Stimulated activated CD4-positive, alpha-beta T cell treated with anti-CD3 and anti-CD28 coated beads, Interleukin-4, amount 100 ng/mL, for 48 hours (primary cell): ENCODE results near the gene TDRD7.

ENCODE experiments used
- DNase-seq, 2 donors: peaks; one replicate each; pipeline ENCODE4 v3.0.0-alpha.2; 2020; ENCODE audit warnings: low read depth in 2 of 2

TDRD7 gene

DNA sequence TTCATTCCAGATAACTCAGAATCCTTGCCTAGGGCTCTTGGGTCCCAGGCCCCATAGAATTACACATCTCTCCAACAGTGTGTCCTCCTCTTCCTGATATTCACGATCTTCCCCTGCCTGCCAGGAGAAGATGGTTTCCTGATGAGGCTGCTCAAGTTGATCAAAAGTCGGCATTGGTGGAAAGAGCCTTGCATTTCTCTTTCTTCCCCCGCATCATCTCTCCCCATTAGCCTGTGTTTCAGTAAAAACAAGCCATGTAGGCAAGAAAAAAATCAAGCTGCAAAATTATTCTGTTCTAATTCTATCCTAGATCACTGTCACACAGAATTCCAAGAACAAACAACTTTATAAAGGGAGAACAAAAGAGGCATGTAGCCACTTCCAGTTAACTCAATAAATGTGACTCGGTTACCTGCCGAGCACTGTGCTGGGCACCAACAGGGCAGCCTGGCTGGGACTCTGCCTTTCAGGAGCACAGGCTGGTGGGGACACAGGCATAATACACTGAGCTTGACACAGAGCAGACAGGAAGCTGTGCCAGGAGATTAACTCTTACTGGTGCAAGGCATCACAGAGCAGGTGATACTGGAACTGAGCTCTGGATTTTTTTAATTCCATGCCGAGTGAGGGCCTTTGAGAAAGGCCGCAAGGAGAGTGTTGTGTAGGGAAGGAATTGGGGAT lies 115.1 kb downstream of the TDRD7 start:
- no peak for DNase-seq

DNA sequence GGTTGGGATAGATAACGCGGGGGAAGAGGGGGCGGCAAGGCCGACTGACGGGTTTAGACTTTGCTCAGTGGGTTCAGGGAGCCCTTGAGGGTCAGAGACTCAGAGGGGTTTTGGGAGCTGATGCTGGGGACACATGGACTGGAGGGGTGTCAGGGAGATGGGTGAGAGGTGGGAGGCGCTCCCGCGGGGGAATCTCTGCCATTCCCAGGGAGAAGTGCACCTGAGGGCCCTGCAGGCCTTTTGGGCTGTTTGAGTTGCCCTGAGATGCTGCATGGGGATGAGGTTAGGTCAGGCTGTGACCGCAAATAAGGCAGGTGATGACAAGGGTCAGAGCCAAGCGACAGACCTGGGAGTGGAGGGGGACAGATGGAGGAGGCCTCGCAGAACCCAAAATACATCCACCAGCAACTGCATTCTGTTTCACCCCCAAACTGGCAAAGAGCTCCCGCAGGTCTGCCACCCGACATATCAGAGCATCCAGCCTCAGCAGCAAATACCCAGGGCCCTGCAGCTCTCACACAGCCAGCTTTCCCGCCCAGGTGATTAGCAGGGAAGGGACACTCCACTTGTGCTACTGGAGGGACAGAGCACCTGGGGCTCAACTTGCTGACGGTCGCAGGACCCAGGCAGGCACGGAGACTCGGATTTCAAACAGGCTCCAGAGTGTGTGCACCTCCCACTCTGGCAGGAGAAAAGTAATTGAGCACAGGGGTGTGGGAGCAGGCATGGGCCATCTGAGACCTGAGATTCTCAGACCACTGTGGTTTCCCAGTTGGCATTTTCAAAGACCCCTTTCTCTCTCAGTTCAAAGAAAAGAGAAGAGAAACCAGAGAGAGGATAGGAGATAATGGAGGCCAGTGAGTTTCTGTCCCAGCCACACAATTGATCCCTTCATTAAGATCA lies 116.0 kb downstream of the TDRD7 start:
- no peak for DNase-seq

DNA sequence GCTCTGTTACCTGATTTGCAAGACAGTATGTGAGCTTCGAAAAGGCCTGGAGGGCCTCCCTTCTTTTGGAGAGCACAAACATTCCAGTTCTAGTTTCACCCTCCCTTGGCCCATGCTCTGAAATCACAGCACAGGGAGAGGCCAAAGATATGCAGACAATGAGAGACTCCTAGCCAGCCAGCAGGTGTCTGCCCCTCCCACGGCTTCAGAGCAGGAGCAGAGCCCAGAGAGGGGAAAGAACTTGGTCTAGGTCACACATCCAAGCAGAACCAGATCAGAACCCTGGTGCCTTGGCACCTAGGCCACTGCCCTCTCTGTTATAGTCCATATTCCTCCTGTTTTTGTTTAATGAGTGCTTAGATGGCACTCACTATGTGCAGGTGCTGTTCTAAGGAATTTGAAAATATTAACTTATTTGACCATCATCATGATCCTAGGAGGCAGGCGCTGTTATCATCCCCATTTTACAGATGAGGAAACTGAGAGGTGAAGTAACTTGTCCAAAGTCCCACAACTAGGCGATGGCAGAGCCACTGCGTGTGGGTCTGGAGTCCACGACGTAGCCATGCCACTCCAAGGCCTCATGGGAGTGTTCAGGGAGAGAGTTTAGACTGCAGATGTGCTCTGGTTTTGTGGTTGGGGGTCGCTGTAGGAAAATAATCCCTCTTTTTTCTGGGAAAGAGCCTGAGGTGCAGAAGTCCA lies 116.8 kb downstream of the TDRD7 start:
- DNase-seq = no peak

DNA sequence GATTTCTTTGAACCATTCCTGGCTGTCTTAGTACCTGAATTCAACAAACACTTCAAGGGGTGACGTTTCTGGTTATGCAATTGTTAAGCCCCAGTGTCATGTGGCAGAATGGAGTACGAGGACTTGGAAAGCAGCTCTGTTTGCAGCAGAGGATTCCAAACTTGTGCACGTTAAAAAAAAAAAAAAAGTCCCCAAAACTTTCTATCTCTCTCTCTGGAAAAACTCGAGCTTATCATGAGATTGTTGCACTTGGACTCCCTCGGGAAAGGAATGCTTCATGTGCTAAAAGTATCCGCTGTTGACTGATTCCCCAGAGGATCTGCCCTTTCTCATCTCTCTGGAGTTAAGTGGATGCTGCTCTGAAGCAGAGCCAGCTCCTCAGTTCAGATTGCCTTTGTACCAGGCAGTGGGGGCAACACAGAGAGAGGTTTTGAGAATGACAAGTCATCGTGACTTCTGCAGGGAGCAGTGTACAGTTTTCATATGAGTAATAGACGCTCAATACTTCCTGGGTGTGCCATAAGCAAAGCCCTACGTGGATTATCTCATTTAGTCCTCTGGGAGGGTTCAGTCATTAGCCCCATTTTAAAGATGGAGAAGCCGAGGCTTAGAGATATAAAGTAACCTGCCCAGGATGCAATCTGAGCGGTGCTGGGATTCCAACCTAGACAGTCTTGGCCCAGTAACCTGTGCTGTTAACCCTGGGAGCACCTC lies 117.6 kb downstream of the TDRD7 start:
- no peak for DNase-seq

DNA sequence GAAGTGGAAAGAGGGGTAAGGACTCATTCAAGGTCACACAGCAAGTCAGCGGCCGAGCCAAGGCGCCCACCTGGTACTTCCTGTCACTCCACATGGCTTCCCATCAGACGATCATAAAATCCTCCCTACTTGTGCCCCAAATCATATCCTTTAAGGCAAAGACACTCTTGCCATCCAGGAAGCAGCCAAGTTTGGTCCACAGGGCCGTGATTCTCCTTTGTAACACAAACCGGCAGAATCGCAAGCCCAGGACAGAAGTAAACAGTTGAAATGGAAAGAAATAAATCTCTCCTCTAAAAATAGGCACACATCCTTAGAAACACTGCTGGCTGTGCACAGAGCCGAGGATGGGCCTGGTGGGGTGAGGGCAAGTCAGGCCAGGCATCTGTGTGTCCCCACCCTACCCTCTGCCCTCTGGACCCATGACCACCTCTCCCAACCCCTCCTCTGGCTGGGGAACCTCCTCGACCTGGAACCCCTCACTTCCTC lies 120.0 kb downstream of the TDRD7 start:
- DNase-seq = no peak

DNA sequence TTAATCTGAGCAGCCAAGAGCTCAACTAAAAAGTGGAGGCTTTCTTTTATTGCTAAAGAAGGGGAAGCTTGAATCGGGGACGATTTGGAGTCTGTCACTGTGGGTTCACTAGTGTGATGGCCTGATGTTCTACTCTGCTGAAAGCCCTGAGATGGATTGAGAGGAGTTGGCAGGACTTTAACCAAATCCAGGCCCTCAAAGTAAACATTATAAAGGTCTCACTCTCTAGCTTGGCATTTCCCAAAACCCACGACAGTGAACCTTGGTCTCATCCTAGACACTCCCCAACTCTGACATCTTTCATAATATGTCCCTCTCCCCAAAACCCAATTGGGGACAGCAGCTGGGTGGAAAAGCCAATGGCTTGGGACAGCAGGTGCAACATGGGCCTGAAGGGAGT lies 122.3 kb downstream of the TDRD7 start:
- DNase-seq = no peak

DNA sequence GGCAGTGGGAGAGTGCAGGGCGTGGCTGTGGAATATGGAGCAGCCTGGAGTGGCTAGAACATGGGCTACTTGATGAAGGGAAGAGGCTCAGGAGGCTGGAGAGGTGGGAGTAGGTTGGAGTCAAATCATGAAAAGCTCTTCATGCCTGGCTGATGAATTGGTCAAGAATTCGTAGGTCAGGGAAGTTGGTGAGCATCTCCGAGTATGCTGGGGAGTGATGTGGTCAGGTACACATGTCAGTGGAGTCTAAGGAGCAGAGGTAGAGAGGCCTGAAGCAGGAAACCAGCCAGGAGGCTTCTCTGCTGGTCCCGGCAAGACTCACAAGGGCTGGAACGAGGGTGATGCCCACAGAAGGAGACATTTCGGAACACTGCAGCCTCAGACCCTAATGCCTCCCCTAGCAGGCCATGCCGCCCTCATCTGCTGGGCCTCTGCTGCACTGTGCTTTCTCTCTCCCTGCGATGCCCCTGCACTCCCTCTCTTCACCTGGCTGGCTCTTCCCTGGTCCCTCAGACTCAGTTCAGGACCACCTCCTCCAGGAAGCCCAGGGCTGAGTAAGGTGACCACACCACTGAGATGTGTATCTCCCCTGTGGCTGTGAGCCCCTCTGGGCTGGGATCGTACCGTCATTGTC lies 123.2 kb downstream of the TDRD7 start:
- DNase-seq = no peak

DNA sequence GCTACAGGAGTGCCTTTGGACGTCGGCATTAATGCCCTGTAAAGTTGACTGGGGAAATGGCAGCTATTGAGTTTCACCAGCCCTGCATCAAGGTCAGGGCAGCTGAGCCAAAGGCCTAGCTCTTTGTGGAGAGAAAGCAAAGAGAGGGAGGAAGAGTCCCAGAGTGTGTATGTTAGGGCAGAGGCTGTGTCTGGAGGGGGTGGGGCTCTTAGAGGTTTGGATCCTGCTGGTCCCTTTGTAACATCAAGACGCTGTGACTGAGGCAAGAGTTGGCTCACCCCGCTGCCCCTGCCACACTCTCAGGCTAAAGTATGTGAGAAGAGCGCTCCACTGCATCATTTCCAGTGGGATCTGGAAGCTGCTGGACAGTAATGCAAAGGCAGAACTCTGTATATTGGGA lies 123.9 kb downstream of the TDRD7 start:
- no peak for DNase-seq

DNA sequence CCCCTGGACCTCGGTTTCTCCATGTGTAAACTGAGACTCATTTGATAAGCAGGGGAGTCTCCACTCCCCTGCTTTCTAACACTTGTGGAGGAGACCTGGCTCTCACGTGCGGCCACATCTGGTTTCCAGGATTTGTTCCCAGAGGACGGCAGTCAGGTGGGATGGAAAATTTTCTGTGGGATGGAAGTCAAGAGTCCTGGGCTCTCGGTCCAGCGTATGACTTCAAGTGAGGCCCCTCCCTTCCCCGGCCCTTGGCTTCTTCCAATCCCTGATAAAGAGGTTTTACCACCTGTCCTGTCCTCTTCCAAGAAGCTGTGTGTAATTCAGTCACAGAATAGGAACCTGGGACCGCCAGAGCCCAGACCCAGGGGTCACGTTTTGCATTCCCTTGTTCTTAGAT lies 124.6 kb downstream of the TDRD7 start:
- no peak for DNase-seq

DNA sequence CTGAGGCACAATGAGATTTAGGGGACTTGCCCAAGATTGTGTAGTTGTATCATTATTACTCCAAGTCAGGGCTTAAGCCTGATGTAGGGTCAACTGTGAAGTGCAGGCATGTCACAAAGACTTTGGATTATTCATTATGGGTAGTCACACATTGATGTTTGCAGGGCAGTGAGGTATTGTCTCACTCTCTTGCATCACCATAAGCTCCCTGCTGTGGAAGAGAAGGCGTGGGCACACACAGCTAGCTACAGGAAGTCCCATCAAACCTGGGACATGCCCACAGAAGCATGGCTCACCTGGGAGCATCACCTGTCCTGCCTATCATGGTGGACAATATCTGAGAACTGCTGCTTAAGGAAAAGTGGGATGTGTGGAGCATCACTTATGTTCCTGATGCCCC lies 131.7 kb downstream of the TDRD7 start:
- DNase-seq = no peak

DNA sequence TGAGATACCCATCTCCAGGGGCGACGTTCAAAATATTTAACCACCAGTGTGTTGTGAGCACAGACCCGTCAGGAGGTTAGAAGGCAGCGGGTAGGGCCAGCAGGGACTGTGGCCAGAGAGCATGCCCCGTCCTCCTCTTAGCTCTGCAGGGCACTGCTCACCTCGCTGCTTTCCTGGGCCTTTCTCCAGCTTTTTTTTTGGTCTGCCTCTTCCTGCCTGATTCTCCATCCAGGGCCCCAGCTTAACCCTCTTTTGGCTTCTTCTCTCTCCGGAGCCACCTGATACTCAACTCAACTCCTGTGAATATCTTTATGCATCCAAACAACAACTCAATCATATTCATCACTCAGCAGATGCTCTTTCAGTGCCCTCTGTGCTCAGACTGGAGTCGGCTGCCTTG lies 133.6 kb downstream of the TDRD7 start:
- no peak for DNase-seq
